ENCODE data around the gene CENPU. TPM values are rescaled to one million over a fixed set of nuclear protein-coding genes. Genes with fewer than 3 reads are reported as not detected.

CENPU gene
- total and polyA plus RNA-seq, 2 of the 13 experiments (the other 11 are each of a cell fraction or from before 2014, with no cell fraction given), result 11.7 to 35.8 TPM

DNA sequence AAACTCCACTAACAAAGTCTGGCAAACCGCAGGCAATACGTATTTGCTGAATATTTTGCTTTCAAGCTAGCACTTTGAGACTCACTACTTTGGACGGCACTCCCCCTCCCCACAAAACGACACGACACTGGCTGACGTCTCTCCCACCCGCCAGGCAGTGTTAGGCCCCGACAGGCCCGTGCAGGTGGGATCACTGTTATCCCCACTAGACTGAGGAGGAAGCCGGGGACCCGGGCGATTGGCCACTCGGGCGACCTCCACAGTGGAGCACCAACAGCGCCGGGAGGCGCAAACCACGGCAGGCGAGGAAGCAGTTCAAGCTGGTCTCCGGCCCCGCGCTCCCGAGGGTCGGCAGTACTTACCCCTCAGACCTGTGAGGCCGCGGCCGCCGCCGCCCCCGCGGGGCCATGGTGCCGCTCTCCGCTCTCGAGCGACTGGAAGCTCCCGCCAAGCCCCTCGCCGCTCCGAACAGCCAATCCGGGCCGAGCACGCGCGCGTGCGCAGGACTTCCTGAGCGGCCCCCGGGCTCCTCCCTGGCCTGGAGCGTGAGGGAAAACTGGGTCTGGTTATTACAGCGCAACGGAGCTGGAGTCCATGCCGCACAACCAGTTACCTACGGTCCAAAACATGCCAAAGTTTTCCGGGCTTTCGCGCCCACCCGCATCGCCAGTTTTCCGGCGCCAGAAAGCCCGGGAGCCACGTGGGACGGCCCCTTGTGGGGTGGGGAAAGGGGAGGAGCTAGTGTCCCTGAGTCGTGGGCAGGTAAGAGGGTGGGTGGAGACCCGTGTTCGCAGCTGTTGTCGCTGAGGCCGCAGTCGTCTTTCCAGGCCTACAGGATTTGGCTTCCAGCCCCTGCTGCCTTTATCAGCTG lies at the start of gene CENPU (continued):
- TF ChIP-seq, protein P1, sequence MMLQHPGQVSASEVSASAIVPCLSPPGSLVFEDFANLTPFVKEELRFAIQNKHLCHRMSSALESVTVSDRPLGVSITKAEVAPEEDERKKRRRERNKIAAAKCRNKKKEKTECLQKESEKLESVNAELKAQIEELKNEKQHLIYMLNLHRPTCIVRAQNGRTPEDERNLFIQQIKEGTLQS (CRISPR knock-in tag; IDR thresholded peaks at IDR 0.05), result peak; percentile 70
- TF ChIP-seq ZNF660 (CRISPR knock-in tag; IDR thresholded peaks at IDR 0.05; ENCODE audit: borderline replicate concordance, low read depth), result no peak
- TF ChIP-seq, protein P2, sequence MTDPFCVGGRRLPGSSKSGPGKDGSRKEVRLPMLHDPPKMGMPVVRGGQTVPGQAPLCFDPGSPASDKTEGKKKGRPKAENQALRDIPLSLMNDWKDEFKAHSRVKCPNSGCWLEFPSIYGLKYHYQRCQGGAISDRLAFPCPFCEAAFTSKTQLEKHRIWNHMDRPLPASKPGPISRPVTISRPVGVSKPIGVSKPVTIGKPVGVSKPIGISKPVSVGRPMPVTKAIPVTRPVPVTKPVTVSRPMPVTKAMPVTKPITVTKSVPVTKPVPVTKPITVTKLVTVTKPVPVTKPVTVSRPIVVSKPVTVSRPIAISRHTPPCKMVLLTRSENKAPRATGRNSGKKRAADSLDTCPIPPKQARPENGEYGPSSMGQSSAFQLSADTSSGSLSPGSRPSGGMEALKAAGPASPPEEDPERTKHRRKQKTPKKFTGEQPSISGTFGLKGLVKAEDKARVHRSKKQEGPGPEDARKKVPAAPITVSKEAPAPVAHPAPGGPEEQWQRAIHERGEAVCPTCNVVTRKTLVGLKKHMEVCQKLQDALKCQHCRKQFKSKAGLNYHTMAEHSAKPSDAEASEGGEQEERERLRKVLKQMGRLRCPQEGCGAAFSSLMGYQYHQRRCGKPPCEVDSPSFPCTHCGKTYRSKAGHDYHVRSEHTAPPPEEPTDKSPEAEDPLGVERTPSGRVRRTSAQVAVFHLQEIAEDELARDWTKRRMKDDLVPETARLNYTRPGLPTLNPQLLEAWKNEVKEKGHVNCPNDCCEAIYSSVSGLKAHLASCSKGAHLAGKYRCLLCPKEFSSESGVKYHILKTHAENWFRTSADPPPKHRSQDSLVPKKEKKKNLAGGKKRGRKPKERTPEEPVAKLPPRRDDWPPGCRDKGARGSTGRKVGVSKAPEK (CRISPR knock-in tag; IDR thresholded peaks at IDR 0.05; ENCODE audit: borderline replicate concordance), result 0 out of 2 replicates have a peak, but pooled peaks have one; percentile 56
- TF ChIP-seq MEIS1 (CRISPR knock-in tag; IDR thresholded peaks at IDR 0.05; ENCODE audit: borderline replicate concordance), result peak; percentile 86
- TF ChIP-seq PHF5A (CRISPR knock-in tag; IDR thresholded peaks at IDR 0.05; ENCODE audit: low read depth, unreplicated experiment), result peak; percentile 76
- peak; percentile 59; the same call in 1 of the 2 replicates for TF ChIP-seq JUND (CRISPR knock-in tag; IDR thresholded peaks at IDR 0.05)
- peak; percentile 88; the same call in 1 of the 2 replicates for TF ChIP-seq ZNF766 (CRISPR knock-in tag; IDR thresholded peaks at IDR 0.05; ENCODE audit: borderline replicate concordance)
- no peak for TF ChIP-seq PCBP2 (optimal IDR thresholded peaks at IDR 0.05; ENCODE audit: low read depth, low read length, poor library complexity, severe bottlenecking)
- TF ChIP-seq TAF15 (IDR thresholded peaks at IDR 0.05; ENCODE audit: low read depth, low read length, poor library complexity, severe bottlenecking), result no peak
- TF ChIP-seq NBN (conservative IDR thresholded peaks at IDR 0.05), result no peak
- TF ChIP-seq ZNF205 (CRISPR knock-in tag; IDR thresholded peaks at IDR 0.05), result peak; percentile 91; the same call in 1 of the 2 replicates
- TF ChIP-seq, protein P3, sequence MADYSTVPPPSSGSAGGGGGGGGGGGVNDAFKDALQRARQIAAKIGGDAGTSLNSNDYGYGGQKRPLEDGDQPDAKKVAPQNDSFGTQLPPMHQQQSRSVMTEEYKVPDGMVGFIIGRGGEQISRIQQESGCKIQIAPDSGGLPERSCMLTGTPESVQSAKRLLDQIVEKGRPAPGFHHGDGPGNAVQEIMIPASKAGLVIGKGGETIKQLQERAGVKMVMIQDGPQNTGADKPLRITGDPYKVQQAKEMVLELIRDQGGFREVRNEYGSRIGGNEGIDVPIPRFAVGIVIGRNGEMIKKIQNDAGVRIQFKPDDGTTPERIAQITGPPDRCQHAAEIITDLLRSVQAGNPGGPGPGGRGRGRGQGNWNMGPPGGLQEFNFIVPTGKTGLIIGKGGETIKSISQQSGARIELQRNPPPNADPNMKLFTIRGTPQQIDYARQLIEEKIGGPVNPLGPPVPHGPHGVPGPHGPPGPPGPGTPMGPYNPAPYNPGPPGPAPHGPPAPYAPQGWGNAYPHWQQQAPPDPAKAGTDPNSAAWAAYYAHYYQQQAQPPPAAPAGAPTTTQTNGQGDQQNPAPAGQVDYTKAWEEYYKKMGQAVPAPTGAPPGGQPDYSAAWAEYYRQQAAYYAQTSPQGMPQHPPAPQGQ (CRISPR knock-in tag; IDR thresholded peaks at IDR 0.05; ENCODE audit: borderline replicate concordance), result 0 out of 2 replicates have a peak, but pooled peaks have one; percentile 67
- TF ChIP-seq, protein P4, sequence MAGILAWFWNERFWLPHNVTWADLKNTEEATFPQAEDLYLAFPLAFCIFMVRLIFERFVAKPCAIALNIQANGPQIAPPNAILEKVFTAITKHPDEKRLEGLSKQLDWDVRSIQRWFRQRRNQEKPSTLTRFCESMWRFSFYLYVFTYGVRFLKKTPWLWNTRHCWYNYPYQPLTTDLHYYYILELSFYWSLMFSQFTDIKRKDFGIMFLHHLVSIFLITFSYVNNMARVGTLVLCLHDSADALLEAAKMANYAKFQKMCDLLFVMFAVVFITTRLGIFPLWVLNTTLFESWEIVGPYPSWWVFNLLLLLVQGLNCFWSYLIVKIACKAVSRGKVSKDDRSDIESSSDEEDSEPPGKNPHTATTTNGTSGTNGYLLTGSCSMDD (CRISPR knock-in tag; IDR thresholded peaks at IDR 0.05), result no peak; the same call in 1 of the 2 replicates
- no peak for TF ChIP-seq ARNT (IDR thresholded peaks at IDR 0.05)
- peak; percentile 81; the same call in 1 of the 2 replicates for TF ChIP-seq NAIF1 (CRISPR knock-in tag; IDR thresholded peaks at IDR 0.05; ENCODE audit: borderline replicate concordance)
- peak; percentile 98 for TF ChIP-seq CCDC6 (CRISPR knock-in tag; IDR thresholded peaks at IDR 0.05)
- peak; percentile 90; the same call in 1 of the 2 replicates for TF ChIP-seq SRY (CRISPR knock-in tag; IDR thresholded peaks at IDR 0.05)
- TF ChIP-seq POLR2AphosphoS5 (IDR thresholded peaks at IDR 0.05; ENCODE audit: low read depth, low read length), result peak; percentile 67
